HepG2 (cell line): ENCODE measurements around the gene SCT.

Experiments used
- IRF2 ChIP-seq: IDR thresholded peaks from 2 replicates; pipeline ENCODE4 v1.6.1; 2018; ENCODE audit warnings: missing genetic modification reagents, missing compliant biosample characterization
- KAT7 ChIP-seq: IDR thresholded peaks from 2 replicates; pipeline ENCODE4 v1.6.1; 2018; ENCODE audit warnings: borderline replicate concordance, missing compliant biosample characterization
- KLF15 ChIP-seq: sonication (generic); formaldehyde crosslinking; IDR thresholded peaks from 2 replicates; pipeline ENCODE4 v1.8.1; 2023; ENCODE audit warnings: borderline replicate concordance, mild to moderate bottlenecking, inconsistent platforms, missing genetic modification reagents, mixed read lengths
- POLR2A ChIP-seq, 2 experiments: IDR thresholded peaks; 2 replicates each; pipeline ENCODE4 v1.6.1; 2011; ENCODE audit warnings: low read depth in 2 of 2, low read length in 2 of 2, mild to moderate bottlenecking in 1 of 2, moderate library complexity in 1 of 2; ENCODE audit not compliant: insufficient read depth in 1 of 2
- ZMYM2 ChIP-seq: sonication (generic); formaldehyde crosslinking; IDR thresholded peaks from 2 replicates; pipeline ENCODE4 v1.8.0; 2022; ENCODE audit warnings: mild to moderate bottlenecking, missing genetic modification reagents
- ZNF10 ChIP-seq: sonication (generic); formaldehyde crosslinking; IDR thresholded peaks from 2 replicates; pipeline ENCODE4 v1.4.0; 2020; ENCODE audit warnings: mild to moderate bottlenecking, low read depth, missing genetic modification reagents, borderline replicate concordance
- TF ChIP-seq, protein P1 (sequence below): sonication (generic); formaldehyde crosslinking; conservative IDR thresholded peaks from 2 replicates; pipeline ENCODE4 v1.5.0; 2020; ENCODE audit warnings: missing genetic modification reagents

GRCh38 chr11:606245-606644 is 20.7 kb downstream of the SCT start:
- TF ChIP-seq ZMYM2 (CRISPR knock-in tag): no peak
- no peak for TF ChIP-seq KAT7 (CRISPR knock-in tag)
- TF ChIP-seq, protein P1, sequence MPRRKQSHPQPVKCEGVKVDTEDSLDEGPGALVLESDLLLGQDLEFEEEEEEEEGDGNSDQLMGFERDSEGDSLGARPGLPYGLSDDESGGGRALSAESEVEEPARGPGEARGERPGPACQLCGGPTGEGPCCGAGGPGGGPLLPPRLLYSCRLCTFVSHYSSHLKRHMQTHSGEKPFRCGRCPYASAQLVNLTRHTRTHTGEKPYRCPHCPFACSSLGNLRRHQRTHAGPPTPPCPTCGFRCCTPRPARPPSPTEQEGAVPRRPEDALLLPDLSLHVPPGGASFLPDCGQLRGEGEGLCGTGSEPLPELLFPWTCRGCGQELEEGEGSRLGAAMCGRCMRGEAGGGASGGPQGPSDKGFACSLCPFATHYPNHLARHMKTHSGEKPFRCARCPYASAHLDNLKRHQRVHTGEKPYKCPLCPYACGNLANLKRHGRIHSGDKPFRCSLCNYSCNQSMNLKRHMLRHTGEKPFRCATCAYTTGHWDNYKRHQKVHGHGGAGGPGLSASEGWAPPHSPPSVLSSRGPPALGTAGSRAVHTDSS (CRISPR knock-in tag): no peak
- TF ChIP-seq IRF2: no peak
- TF ChIP-seq ZNF10 (CRISPR knock-in tag): no peak
- TF ChIP-seq POLR2A (IDR thresholded peaks at IDR 0.05; ENCODE audit: insufficient read depth in 1 of 2, low read depth in 2 of 2, low read length in 2 of 2): no peak
- TF ChIP-seq KLF15: no peak
